K562 (cell line): Measurements from ENCODE around the gene ZDHHC5. TPM values are rescaled to one million over a fixed set of nuclear protein-coding genes. Genes with fewer than 3 reads are reported as not detected.

Experiments
- ARNT ChIP-seq, 2 experiments: fragments of 450-650 bp; IDR thresholded peaks; 2 replicates each; pipeline ENCODE4 v1.6.1; 2016; ENCODE audit warnings: mild to moderate bottlenecking in 1 of 2
- CHD1 ChIP-seq: fragments of 200-600 bp; sonication (generic); IDR thresholded peaks from one replicate; pipeline ENCODE4 v1.6.1; 2012; ENCODE audit warnings: mild to moderate bottlenecking, moderate library complexity, low read length, inconsistent platforms
- CHD2 ChIP-seq: IDR thresholded peaks from 2 replicates; pipeline ENCODE4 v1.6.1; 2011; ENCODE audit warnings: low read depth, low read length
- CTBP1 ChIP-seq: fragments of 450-650 bp; IDR thresholded peaks from 2 replicates; pipeline ENCODE4 v1.6.1; 2016; ENCODE audit warnings: borderline replicate concordance
- DDX20 ChIP-seq: fragments of 450-650 bp; IDR thresholded peaks from 2 replicates; pipeline ENCODE4 v1.6.1; 2016; ENCODE audit warnings: missing genetic modification characterization, low read depth, mild to moderate bottlenecking, missing compliant biosample characterization, moderate library complexity
- GTF2A2 ChIP-seq: IDR thresholded peaks from 2 replicates; pipeline ENCODE4 v1.6.1; 2016; ENCODE audit warnings: mild to moderate bottlenecking, missing genetic modification characterization, missing compliant biosample characterization
- KAT8 ChIP-seq: fragments of 450-650 bp; IDR thresholded peaks from 2 replicates; pipeline ENCODE4 v1.6.1; 2016; ENCODE audit warnings: low read depth, mild to moderate bottlenecking
- L3MBTL2 ChIP-seq: fragments of 450-650 bp; IDR thresholded peaks from 2 replicates; pipeline ENCODE4 v1.6.1; 2016; ENCODE audit warnings: mild to moderate bottlenecking, moderate library complexity
- MAZ ChIP-seq, 2 experiments: fragments of 450-650 bp in 1 of 2; sonication (generic) in 1 of 2; formaldehyde crosslinking; IDR thresholded peaks in 1 of 2; conservative IDR thresholded peaks in 1 of 2; 2 replicates each; pipeline versions ENCODE4 v1.4.0 to v1.5.0; 2020; ENCODE audit warnings: mild to moderate bottlenecking in 1 of 2, missing genetic modification reagents in 1 of 2
- NFYB ChIP-seq: IDR thresholded peaks from 2 replicates; pipeline ENCODE4 v1.6.1; 2011; ENCODE audit warnings: mild to moderate bottlenecking, moderate library complexity; ENCODE audit not compliant: insufficient read length; ENCODE audit errors: extremely low read depth
- PCBP2 ChIP-seq: fragments of 200-400 bp; formaldehyde crosslinking; IDR thresholded peaks from 2 replicates; pipeline ENCODE4 v1.6.1; 2018; ENCODE audit warnings: low read length, low read depth, mild to moderate bottlenecking, moderate library complexity; ENCODE audit not compliant: poor library complexity, severe bottlenecking
- RBM34 ChIP-seq: fragments of 200-400 bp; formaldehyde crosslinking; IDR thresholded peaks from 2 replicates; pipeline ENCODE4 v1.6.1; 2018; ENCODE audit warnings: low read length, borderline replicate concordance; ENCODE audit not compliant: insufficient read depth
- SETDB1 ChIP-seq: IDR thresholded peaks from one replicate; pipeline ENCODE4 v1.6.1; 2012; ENCODE audit warnings: low read length, control low read depth, inconsistent platforms
- SUPT5H ChIP-seq: fragments of 450-650 bp; IDR thresholded peaks from 2 replicates; pipeline ENCODE4 v1.6.1; 2016
- TAF7 ChIP-seq: fragments of 450-650 bp; IDR thresholded peaks from 2 replicates; pipeline ENCODE4 v1.6.1; 2016; ENCODE audit warnings: missing genetic modification characterization, missing compliant biosample characterization
- ZBED1 ChIP-seq: IDR thresholded peaks from 2 replicates; pipeline ENCODE4 v1.6.1; 2014
- ZNF282 ChIP-seq: sonication (generic); formaldehyde crosslinking; IDR thresholded peaks from 2 replicates; pipeline ENCODE4 v1.8.1; 2023; ENCODE audit warnings: missing genetic modification reagents
- polyA plus RNA-seq, 8 experiments: library from polyadenylated mRNA; depleted of rRNA in 4 of 8; stranded (reverse) in 5 of 8; unstranded in 3 of 8; fragments of >200 nt; fragmentation: Nextera tagmentation in 2 of 8; fragmentation: Illumina TruSeq in 1 of 8; extraction: Ambion mirVana in 2 of 8; extraction: Trizol in 1 of 8; gene quantifications; 2 replicates each; pipeline versions ENCODE4 v1.2.1 to v1.2.3, GENCODE V29; 2011 to 2014; ENCODE audit warnings: inconsistent platforms in 1 of 8, missing spikeins in 1 of 8
- total RNA-seq, 7 experiments: library from RNA; depleted of rRNA in 6 of 7; stranded (reverse); fragments of >200 nt in 6 of 7; fragmentation: Illumina TruSeq in 2 of 7; extraction: Trizol in 2 of 7; gene quantifications; 2 replicates each; pipeline versions ENCODE4 v1.2.1 to v1.2.3, GENCODE V29; 2011 to 2021; ENCODE audit warnings: low replicate concordance in 1 of 7
- TF ChIP-seq, protein P1 (sequence below): fragments of 150-350 bp; IDR thresholded peaks from 2 replicates; pipeline ENCODE4 v1.6.1; 2014; ENCODE audit warnings: low read depth, mild to moderate bottlenecking, low read length, borderline replicate concordance
- TF ChIP-seq, protein P2 (sequence below): fragments of 250-450 bp; sonication (Bioruptor Pico); IDR thresholded peaks from 2 replicates; pipeline ENCODE4 v1.5.0; 2021; ENCODE audit warnings: mild to moderate bottlenecking, borderline replicate concordance
- TF ChIP-seq, protein P3 (sequence below): IDR thresholded peaks from 3 replicates; pipeline ENCODE4 v1.6.1; 2011; ENCODE audit warnings: borderline replicate concordance, mild to moderate bottlenecking; ENCODE audit not compliant: insufficient read length, insufficient read depth
- TF ChIP-seq, protein P4 (sequence below): fragments of 450-650 bp; IDR thresholded peaks from 2 replicates; pipeline ENCODE4 v1.6.1; 2017; ENCODE audit warnings: antibody characterized with exemption

The ZDHHC5 gene
- total and polyA plus RNA-seq, 9 of the 15 experiments (the other 6 are each of a cell fraction or from before 2014, with no cell fraction given), result 3.8 to 64.2 (median 35.9) TPM

DNA sequence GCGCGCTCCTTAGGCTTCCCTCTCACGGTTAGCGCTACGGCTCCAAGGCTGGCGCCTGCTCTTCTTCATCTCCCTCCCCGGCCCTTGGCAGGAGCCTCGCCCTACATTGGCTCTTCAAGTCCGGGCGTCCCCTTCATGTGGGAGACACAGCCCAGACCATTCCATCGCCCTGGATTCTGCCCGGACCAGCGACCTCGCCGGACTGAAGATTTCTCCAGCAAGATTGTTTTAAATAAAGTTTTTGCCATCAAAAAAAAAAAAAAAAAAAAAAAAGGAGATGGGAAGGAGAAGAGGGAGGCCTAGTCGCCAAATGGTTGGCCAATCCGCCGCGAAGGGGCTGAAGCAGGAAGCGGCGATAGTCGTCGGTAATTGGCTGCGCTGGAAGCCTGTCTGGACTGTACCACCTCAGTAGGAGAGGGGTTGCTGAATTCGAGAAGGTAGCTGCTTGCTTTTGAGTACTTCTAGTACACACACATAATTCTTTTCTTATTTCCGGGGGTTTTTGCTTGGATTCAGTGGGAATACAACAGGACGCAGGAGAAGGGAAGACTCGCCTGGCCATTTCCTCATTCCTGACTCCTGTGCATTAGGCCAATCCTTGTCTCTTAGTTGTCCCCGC is 688 bp upstream of the ZDHHC5 start (continued):
- no peak for TF ChIP-seq KAT8
- TF ChIP-seq, protein P1, sequence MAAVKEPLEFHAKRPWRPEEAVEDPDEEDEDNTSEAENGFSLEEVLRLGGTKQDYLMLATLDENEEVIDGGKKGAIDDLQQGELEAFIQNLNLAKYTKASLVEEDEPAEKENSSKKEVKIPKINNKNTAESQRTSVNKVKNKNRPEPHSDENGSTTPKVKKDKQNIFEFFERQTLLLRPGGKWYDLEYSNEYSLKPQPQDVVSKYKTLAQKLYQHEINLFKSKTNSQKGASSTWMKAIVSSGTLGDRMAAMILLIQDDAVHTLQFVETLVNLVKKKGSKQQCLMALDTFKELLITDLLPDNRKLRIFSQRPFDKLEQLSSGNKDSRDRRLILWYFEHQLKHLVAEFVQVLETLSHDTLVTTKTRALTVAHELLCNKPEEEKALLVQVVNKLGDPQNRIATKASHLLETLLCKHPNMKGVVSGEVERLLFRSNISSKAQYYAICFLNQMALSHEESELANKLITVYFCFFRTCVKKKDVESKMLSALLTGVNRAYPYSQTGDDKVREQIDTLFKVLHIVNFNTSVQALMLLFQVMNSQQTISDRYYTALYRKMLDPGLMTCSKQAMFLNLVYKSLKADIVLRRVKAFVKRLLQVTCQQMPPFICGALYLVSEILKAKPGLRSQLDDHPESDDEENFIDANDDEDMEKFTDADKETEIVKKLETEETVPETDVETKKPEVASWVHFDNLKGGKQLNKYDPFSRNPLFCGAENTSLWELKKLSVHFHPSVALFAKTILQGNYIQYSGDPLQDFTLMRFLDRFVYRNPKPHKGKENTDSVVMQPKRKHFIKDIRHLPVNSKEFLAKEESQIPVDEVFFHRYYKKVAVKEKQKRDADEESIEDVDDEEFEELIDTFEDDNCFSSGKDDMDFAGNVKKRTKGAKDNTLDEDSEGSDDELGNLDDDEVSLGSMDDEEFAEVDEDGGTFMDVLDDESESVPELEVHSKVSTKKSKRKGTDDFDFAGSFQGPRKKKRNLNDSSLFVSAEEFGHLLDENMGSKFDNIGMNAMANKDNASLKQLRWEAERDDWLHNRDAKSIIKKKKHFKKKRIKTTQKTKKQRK, result no peak
- no peak for TF ChIP-seq RBM34
- TF ChIP-seq NFYB, result peak; percentile 78
- TF ChIP-seq, protein P2, sequence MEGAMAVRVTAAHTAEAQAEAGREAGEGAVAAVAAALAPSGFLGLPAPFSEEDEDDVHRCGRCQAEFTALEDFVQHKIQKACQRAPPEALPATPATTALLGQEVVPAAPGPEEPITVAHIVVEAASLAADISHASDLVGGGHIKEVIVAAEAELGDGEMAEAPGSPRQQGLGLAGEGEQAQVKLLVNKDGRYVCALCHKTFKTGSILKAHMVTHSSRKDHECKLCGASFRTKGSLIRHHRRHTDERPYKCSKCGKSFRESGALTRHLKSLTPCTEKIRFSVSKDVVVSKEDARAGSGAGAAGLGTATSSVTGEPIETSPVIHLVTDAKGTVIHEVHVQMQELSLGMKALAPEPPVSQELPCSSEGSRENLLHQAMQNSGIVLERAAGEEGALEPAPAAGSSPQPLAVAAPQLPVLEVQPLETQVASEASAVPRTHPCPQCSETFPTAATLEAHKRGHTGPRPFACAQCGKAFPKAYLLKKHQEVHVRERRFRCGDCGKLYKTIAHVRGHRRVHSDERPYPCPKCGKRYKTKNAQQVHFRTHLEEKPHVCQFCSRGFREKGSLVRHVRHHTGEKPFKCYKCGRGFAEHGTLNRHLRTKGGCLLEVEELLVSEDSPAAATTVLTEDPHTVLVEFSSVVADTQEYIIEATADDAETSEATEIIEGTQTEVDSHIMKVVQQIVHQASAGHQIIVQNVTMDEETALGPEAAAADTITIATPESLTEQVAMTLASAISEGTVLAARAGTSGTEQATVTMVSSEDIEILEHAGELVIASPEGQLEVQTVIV (CRISPR knock-in tag), result no peak
- TF ChIP-seq PCBP2, result no peak
- no peak for TF ChIP-seq DDX20 (tag)
- 0 out of 2 replicates have a peak, but pooled peaks have one; percentile 17 for TF ChIP-seq CTBP1
- no peak for TF ChIP-seq ZNF282
- TF ChIP-seq CHD1, result no peak
- TF ChIP-seq, protein P3, sequence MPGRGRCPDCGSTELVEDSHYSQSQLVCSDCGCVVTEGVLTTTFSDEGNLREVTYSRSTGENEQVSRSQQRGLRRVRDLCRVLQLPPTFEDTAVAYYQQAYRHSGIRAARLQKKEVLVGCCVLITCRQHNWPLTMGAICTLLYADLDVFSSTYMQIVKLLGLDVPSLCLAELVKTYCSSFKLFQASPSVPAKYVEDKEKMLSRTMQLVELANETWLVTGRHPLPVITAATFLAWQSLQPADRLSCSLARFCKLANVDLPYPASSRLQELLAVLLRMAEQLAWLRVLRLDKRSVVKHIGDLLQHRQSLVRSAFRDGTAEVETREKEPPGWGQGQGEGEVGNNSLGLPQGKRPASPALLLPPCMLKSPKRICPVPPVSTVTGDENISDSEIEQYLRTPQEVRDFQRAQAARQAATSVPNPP, result no peak
- TF ChIP-seq SETDB1, result no peak
- TF ChIP-seq ZBED1, result no peak
- no peak; a peak in 1 of 4 replicates for TF ChIP-seq MAZ (CRISPR knock-in tag; conservative IDR thresholded peaks at IDR 0.05 in 1 of 2, IDR thresholded peaks at IDR 0.05 in 1 of 2)
- TF ChIP-seq SUPT5H, result peak; percentile 62
- no peak for TF ChIP-seq CHD2
- TF ChIP-seq GTF2A2 (tag), result no peak
- TF ChIP-seq, protein P4, sequence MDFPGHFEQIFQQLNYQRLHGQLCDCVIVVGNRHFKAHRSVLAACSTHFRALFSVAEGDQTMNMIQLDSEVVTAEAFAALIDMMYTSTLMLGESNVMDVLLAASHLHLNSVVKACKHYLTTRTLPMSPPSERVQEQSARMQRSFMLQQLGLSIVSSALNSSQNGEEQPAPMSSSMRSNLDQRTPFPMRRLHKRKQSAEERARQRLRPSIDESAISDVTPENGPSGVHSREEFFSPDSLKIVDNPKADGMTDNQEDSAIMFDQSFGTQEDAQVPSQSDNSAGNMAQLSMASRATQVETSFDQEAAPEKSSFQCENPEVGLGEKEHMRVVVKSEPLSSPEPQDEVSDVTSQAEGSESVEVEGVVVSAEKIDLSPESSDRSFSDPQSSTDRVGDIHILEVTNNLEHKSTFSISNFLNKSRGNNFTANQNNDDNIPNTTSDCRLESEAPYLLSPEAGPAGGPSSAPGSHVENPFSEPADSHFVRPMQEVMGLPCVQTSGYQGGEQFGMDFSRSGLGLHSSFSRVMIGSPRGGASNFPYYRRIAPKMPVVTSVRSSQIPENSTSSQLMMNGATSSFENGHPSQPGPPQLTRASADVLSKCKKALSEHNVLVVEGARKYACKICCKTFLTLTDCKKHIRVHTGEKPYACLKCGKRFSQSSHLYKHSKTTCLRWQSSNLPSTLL, result no peak
- TF ChIP-seq ARNT (IDR thresholded peaks at IDR 0.05), result peak; percentile 83 to 84
- no peak for TF ChIP-seq L3MBTL2
- no peak for TF ChIP-seq TAF7 (tag)
